Measurements from ENCODE around the gene ADM2.

ADM2 gene

DNA sequence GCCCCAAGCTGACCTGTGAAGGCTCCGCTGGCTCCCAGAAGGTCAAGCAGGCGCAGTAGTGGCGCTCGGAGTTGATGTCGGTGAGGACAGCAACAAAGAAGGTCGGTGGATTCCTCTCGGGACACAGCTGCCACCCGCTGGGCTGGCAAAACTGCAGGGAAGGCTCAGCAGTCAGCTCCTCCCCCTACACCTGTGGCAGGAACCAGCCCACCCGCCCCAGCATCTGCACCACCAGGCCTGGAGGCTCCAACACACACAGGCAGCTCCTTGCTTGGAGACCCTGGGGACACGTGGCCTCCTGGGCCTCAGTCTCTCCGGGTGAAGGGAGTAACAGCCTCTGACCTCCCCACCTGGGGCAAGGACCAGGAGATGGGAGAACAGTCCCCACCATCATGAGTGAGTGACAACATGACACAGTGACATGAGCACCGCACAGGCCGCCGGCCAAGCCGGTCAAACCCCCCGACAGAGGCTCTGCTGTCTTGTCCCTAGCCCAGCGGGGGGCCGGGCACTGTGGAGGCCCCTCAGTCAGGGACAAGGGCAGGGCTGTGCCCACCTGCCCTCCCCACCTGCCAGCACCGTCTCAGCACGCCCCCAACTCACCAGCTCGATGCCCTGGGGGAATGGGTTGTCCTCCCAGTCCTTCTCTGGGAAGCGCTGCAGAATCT is 13.4 kb upstream of the ADM2 start:
- no peak for DNase-seq (ENCODE audit: low read depth)

DNA sequence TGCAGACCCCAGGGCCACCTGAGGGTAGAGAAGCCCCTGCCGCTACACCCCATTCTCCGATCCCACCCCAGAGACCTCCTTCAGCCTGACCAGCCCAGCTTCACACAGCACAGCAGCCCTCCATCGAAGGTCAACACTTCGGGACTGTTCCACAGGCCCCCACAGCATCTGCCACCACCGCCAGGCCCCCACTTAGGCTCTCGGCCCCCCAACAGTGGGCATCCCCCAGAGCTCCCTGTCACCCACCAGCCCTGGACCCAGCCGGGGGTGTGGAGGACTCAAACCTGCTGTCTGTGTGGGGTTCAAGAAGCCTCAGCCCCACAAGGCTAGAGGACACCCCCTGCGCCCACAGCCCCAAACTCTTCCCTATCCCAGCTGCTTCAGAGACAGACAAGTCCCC is 12.7 kb upstream of the ADM2 start:
- no peak for DNase-seq (ENCODE audit: low read depth)

DNA sequence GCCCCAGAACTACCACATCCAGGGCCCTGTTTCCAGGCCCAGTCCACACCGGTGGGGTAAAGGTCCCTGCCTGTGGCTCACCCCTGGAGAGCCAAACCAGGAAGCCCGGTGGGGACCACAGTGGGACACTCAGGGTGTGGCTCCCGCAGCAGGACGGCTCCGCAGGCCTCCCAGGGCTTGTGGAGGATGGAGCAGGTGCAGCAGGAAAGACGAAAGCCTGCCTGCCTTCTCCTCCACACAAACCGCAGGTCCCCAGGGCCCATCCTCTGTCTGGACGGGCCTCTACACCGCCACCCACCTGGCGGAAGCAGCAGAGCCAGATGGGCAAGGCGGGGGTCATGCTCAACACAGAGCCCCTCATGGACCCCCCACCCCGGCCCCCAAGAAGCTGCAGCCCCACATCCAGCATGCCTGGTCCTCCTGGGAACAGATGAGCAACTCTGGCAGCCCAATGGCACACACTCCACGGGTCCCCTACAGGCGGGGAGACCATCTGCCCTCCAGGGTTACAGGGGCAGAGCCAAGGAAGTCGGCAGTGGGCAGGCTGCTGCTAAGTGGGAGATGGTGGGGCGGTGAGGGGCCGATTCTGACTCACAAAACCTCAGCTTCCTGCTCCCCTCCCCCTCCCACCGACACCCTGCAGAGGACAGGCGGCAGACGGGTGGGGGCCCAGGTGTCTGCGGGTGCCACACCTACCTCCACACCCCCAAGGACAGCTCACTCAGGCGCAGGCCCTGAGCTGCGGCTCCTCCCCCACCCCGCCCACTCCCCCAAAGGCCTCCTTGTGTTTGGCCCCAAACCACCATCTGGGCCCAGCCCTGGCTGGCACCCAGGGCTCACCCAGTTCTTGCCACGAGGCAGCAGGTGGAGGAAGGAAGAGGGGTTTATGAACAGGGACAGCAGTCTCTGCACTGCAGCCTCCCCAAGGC is 11.7 kb upstream of the ADM2 start:
- DNase-seq (ENCODE audit: low read depth): peak; percentile 95

DNA sequence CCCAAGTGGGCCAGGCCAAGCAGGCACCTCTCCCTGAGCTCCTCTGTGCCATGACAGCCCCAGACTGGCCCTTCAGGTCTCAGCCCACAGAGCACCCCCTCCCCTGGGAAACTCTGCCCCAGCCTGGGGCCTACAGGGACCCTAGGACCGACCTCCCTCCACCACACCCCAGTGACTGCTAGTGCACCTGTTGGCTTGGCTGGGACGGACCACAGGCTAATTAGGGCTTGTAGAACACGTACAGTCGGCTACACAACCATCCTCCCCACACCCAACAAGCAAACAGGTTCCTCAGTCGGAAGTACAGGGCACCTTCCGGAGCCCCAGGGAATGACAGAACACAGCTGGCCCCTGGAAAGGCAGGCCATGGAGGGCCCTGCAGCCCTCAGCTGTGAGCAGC is 10.9 kb upstream of the ADM2 start:
- no peak for DNase-seq (ENCODE audit: low read depth)

DNA sequence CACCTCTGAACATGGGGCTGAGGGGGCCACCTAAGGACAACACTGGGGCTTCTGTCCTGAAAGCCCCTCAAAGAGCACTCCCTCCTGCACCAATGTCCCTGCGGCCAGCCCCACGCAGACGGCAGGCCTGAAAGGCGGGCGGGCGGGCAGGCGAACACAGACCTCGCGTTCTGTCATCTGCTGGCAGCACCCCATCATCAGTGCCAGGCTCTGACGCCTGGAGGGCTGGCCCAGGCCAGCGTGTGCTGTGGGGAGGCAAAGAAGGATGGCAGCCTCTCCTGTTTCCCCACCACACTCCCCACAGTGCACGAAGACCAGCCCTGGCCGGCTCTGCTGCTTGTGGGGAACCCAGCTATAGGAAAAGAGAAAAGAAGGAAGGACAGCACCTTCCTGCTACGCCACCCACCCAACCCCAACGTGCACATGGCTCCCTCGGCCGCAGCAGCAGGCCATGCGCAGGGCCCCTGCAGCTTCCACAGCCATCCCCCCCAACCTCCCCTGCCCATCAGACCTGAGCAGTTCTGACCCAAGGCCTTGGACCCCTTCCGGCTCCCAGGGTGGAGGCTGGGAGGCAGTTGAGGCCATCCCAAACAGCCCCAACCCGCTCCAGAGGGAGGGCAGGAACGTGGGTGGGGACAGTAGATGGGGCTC is 10.0 kb upstream of the ADM2 start:
- DNase-seq (ENCODE audit: low read depth): no peak

DNA sequence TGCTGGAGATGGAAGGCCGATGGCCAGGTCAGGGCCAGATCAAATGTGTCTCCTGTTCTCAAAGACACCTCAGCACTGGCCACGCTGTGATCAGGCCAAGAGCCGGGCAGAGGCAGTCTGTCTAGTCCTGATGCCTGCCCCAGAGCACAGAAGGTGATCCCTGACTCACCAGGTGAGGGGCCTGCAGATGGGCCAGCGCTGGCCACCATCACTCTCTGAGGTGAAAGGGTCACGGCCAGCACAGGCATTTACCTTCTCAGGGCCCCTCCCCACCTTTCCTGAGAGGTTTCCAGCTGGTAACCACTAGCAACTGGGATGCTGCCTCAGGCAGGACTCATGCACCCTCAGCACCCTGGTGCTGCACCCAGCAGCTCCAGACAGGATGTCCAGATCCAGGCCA is 9.4 kb upstream of the ADM2 start:
- DNase-seq (ENCODE audit: low read depth): no peak

DNA sequence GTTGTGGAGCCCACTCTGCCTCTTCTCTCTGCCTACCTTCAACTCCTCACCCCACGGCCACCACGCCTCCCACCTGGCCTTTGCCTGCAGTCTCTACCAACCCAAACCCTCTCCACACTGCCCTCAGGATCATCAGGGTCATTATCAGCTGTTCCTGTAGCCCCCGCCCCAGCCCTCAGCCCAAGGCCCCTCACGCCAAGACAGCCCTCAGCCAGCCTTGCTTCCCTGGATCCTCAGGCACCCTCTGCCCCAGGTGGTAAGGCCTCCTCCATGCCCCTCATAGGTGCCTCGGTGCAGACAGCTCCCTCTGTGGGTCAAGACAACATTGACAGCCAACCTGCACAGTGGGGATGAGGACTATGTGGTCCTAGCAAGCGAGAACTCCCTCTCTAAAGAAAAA is 8.3 kb upstream of the ADM2 start:
- DNase-seq (ENCODE audit: low read depth): no peak

DNA sequence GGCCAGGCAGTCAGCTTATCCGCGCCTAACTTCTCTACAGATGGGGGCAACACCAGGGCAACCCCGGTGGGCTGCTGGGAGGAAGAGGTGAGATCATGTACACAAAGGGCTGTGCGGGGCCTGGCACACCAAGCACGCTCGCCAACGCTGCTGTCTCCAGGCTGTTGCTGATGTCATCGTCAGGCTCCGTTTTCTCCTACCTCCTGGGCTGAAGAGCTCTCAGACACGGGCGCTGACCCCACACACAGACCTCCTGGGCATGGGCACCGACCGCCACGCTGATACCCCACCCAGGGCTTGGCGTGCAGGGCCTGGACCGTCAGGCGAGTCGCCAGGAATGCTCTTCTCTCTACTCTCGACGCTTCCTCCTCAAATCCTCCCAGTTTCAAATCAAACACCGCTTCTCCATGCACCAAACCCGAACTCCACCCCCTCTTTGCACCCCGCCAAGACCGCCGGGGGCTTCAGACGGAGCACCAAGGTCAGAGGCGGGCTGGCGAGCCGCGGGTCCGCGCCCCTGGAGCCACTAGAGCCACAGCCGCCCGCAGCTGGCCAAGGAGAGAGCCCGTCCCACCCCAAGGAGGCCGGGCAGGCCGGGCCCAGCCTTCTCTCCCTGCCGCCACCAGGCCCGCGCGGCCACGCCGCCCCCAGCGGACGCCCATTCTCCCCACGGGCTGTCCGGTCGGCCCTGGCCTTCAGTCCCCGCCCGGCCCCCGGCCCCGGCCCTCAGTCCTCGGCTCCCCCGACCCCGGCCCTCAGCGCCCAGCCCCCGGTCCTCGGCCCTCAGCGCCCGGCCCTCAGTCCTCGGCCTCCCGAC is 7.3 kb upstream of the ADM2 start:
- no peak for DNase-seq (ENCODE audit: low read depth)

DNA sequence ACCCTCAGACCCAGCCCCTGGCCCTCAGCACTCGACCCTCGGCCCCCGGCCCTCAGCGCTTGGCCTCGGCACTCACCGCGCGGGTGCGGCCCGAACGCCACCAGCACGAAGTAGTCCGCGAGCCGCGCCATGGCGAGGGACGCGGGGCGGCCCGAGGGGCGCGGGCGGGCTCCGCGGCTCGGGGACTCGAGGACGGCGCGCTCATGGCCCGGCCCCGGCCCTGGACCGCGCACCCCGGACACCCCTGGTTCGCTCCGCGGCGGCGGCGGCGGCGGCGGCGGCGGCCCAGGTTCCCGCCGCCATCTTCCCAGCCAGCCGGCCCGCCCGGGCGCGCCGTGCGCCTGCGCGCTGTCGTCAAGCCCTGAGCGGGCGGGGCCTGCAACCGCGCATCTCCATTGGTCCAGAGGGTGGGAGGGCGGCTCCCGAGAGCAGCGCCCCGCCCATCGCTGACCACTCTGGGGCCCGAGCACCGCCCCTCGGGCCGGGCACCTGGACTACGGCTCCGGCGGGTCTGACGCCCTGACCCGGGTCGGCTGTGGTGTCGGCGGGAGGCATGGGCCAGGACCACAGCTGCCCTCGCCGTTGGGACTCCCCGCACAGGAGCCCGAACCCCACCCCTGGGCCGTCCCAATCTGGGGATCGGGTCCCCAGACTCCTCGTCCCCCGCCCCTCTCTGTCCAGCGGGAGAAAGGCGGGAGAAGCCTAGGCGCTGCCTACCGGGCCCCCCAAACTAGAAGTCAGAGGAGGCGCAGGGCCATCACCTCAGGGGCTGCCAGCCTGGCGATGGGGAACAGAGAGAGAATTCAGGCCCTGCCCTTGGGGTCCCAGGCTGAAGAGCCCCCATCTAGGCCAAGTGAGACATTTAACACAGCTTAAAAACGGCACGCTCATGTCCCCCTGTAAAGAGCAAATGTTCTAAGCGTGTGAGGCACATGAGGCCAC is 6.4 kb upstream of the ADM2 start, which contains the start of gene SBF1:
SBF1 (minus strand) TSS at position 326 of the 942 bp plus-strand sequence; CDS start at position 131, 195 bp downstream.
- peak; percentile 79 for DNase-seq (ENCODE audit: low read depth)

DNA sequence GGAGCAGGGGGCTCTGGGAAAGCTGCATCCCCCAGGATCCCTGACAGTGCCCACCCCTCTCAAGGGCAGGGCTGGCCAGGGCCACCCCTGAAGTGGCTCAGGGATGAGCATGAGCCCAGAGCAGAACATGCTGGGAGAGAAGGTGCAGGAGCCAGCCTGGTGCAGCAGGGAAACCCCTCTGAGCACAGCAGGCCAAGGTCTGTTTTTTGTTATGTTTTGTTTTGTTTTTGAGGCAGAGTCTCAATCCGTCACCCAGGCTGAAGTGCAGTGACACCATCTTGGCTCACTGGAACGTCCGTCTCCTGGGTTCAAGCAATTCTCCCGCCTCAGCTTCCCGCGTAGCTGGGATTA is 5.7 kb upstream of the ADM2 start:
- no peak for DNase-seq (ENCODE audit: low read depth)

DNA sequence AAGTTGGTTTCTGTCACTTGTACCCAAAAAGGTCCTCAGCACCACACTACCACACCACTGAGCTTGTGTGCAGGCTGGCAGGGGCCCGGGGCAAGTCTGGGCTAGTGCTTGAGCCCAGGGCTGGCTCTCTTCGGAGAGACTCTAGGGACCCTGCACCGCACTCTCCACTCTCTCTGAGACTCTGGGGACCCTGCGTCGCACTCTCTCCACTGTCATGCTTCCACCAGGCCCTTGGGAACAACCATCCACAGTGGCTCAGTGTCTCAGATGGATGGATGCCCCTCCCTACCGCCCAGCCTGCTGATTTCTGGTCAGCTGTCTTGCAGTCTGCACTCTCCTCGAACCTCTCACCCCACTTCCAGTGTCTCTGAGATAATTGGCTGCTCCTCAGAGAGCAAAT is 4.5 kb upstream of the ADM2 start:
- no peak for DNase-seq (ENCODE audit: low read depth)

DNA sequence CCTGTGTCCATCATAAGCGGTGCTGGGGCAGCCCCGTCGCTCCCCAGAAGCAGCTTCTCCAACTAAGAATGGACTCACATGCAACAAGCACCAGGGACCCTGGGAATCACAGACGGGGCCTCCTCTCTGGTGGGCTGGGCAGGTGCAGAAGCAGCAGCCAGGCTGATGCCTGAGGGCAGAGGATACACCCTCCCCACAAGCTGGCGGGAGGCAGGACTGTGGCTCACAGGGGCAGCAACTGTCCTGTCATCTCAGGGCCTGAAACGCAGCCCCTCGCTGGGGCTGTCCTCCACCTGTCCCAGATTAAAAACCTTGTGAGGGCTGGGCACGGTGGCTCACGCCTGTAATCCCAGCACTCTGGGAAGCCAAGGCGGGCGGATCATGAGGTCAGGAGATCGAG is 3.4 kb upstream of the ADM2 start:
- DNase-seq (ENCODE audit: low read depth): no peak

DNA sequence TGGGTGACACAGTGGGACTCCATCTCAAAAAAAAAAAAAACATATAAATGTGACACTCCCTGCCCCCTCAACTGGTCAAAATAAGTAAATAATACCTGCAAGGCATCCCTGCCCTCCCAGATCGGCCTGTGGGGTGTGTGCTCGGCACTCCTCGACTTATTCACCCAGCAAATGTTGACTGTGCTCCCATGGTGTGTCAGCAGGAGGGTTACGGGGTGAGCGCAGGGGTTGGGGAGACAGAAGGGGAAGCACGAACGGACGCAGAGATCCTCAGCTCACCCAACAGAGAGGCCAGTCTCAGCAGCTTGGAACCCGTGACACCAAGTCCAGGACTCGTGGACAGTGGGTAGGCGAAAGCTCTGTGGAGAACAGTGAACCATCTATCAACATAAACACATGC is 1.6 kb upstream of the ADM2 start:
- DNase-seq (ENCODE audit: low read depth): no peak

DNA sequence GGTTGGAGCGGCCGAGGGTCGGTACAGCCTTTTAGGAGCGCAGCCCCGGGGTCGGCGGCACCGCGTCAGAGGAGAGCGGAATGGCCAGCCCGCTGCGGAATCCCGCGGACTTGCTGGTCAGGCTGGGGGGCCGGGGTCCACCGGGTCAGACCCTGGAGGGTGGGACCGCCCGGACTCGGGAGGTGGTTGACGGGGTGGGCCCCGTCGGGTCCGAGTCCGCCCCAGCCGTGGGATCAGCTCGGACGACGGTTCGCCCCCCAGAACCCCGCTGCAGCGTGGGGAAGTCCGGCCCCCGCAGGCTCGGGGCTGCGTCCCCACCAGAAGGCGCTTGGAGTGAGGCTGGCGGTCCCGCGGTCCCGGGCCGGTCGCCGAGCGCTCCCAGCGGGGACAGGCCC is 301 bp upstream of the ADM2 start:
- DNase-seq (ENCODE audit: low read depth): no peak

DNA sequence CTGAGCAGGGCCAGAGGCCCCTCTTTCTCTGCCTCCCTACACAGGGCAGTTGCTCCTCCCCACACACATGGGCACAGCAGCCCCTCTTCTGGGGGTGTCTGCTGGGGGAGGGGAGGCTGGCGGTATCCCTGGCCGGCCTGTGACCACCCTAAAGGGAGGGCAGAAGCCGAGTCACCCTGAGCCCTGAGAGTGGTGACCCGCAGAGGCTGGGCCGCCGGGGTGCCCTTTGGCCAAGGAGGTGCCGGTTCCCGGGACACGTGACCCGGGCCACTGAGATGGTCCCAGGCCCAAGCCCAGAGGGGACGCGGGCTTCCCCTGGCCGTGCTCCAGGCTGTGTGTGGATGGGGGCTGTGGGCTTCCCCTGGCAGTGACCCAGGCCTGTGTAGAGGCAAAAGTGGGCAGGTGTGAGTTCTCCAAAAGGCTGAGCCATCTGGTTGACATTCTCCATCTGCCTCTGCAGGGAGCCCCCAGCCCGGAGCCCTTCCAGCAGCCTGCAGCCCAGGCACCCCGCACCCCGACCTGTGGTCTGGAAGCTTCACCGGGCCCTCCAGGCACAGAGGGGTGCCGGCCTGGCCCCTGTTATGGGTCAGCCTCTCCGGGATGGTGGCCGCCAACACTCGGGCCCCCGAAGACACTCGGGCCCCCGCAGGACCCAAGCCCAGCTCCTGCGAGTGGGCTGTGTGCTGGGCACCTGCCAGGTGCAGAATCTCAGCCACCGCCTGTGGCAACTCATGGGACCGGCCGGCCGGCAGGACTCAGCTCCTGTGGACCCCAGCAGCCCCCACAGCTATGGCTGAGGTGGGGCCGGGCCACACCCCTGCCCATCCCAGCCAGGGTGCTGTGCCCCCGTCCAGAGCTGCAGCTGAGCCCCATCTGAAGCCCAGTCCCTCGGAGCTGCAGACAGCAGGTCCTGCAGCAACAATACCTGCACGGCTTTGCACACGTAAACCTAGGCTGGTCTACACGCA is 1.0 kb downstream of the ADM2 start:
- DNase-seq (ENCODE audit: low read depth): no peak

DNA sequence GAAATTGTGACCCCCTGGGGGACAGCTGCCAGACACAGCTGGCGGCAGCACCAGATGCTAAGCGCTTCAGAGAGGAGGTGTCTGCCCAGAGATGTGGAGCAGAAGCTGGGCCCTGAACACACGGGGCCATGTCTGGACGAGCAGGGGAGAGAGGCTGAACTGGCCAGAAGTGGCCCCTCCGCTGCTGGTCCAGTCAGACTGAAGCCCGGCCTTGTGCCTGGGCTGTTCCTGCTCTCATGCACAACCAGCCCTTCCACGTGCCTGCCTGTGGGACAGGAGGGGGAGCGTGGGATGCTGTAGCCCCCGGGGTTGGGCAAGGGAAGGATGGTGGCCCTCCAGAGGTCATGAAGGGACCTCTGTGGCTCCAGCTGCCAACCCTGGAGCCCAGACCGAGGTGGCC is 1.8 kb downstream of the ADM2 start:
- no peak for DNase-seq (ENCODE audit: low read depth)

DNA sequence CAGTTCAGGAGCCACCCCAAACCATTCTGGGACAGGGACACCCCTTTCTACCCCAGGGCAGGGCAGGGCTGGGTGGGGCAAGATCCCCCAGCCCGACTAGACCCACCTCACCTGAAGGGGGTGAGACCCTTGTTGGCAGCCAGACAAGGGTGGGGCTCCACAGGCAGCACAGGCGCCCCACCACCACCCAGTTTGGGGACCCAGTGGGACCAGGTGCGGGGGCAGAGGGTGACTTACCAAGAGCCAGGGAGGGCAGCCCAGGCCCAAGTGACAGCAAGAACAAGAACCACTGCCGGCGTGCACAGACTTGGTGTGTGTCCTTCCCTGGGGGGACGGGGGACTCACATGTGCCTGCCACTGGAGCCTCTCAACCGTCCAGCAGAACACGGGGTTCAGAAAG is 2.2 kb downstream of the ADM2 start:
- DNase-seq (ENCODE audit: low read depth): no peak

DNA sequence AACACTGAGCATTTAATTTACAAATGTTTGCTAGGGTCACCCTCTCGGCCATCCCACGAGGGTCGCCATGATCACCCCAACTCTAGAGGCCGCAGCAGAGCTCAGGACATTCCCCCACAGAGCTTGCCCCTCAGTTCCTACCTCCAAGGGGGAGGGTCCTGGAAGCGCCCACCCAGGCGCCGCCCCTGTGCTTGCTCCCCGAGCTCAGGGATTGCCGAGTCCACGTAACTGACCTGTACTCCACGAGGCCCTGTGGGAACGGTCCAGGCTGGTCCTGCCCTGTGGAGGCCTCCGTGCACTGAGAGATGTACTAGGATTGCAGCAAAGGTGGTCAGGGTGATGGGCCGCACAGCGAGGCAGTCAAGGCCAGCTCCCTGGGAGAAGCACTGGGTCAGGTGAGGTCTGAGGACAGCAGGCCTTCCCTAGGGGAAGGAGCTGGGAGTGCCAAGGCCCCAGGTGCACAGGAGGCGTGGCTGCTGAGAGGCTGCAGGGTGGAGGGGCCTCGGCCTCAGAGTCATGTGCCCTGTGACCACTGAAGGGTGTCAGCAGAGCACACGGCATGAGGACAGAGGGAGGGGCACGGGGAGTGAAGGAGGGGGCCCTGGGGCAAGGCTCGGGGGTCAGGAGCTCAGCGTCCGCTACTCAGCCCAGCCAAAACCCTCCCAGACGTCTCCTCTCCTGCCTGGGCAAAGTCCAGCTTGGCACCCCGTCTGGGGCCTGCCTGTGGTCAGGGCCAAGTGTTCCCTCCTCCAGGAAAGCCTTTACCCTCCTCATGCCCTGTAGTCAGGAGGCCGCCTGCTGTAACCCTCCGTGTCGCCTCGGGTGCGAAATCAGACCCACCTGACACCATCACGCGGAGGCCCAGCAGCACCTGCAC is 2.9 kb downstream of the ADM2 start:
- DNase-seq (ENCODE audit: low read depth): no peak
